MCF 10A (cell line): Measurements from ENCODE around the gene ADRA1B. TPM values are rescaled to one million over a fixed set of nuclear protein-coding genes. Genes with fewer than 3 reads are reported as not detected.
A peak's percentile ranks its signal among the peaks of the same experiment; 100 is the strongest.
"Not testable (repeated sequence)": the region's sequence is repeated elsewhere in the genome, so short reads cannot be mapped to it uniquely, and the experiment has no call there.

ENCODE experiments used
- BruUV-seq: library from RNA; stranded (reverse); fragments of 400-500 nt; replicated peaks from 2 replicates; lab custom pipeline; 2021; lab: Mats Ljungman, UMichigan
- CTCF ChIA-PET: fragments of 300-600 bp; sonication (Branson Sonifier 250); formaldehyde crosslinking; extraction: SDS; loops from one replicate; lab custom pipeline; 2021; ENCODE audit warnings: antibody characterized with exemption, inconsistent platforms; lab: Yijun Ruan, JAX
- POLR2A ChIA-PET: fragments of 300-600, 350-650 bp; sonication (Branson Sonifier 250); formaldehyde crosslinking; extraction: SDS; loops from one replicate; lab custom pipeline; 2020; ENCODE audit warnings: antibody characterized with exemption, inconsistent platforms; lab: Yijun Ruan, JAX
- DNase-seq: peaks from one replicate; pipeline ENCODE4 v3.0.0-alpha.2; 2018; ENCODE audit not compliant: unreplicated experiment
- H3K27ac Mint-ChIP-seq: one replicate; pipeline ENCODE4 v1.8.0; 2022; ENCODE audit warnings: mild to moderate bottlenecking, low read depth, mixed read lengths; ENCODE audit not compliant: unreplicated experiment
- H3K27me3 Mint-ChIP-seq: one replicate; pipeline ENCODE4 v1.8.0; 2022; ENCODE audit warnings: mixed read lengths; ENCODE audit not compliant: insufficient read depth, unreplicated experiment
- H3K36me3 Mint-ChIP-seq: one replicate; pipeline ENCODE4 v1.8.0; 2022; ENCODE audit warnings: mild to moderate bottlenecking, moderate library complexity, mixed read lengths; ENCODE audit not compliant: insufficient read depth, unreplicated experiment
- H3K4me1 Mint-ChIP-seq: one replicate; pipeline ENCODE4 v1.8.0; 2022; ENCODE audit warnings: mixed read lengths; ENCODE audit not compliant: insufficient read depth, unreplicated experiment
- H3K4me3 Mint-ChIP-seq: one replicate; pipeline ENCODE4 v1.8.0; 2022; ENCODE audit warnings: mild to moderate bottlenecking, moderate library complexity, mixed read lengths; ENCODE audit not compliant: unreplicated experiment
- H3K9me3 Mint-ChIP-seq: one replicate; pipeline ENCODE4 v1.8.0; 2022; ENCODE audit warnings: mixed read lengths; ENCODE audit not compliant: unreplicated experiment
- CTCF ChIP-seq: fragments of 200-600 bp; IDR thresholded peaks from one replicate; pipeline ENCODE4 v1.8.0; 2022; ENCODE audit warnings: antibody characterized with exemption, mild to moderate bottlenecking; ENCODE audit not compliant: unreplicated experiment
- intact Hi-C: fragments of 100-400 bp; cut with micrococcal nuclease; formaldehyde crosslinking; loops from 2 replicates; pipeline ENCODE4 v1.14.1; 2022
- total RNA-seq: library from RNA; stranded (reverse); gene quantifications from 2 replicates; pipeline ENCODE4 v1.2.3, GENCODE V29; 2022

The ADRA1B gene
- total RNA-seq, 1 experiment from 2014 or later, result 0.14 TPM

- ChIA-PET CTCF (interaction anchor here (0.6 to 3.9 kb wide), 13 partner anchors 9 to 972 kb away, joined by 3 to 41 read pairs (median 3); no protein-coding TSS in a partner anchor), POLR2A (interaction anchor here (0.6 to 2.9 kb wide), 52 partner anchors 9 to 830 kb away, joined by 3 to 23 read pairs (median 3); partner anchors contain the start of genes FAM200C, PTTG1, PWWP2A and SLU7)
- TSS peak; percentile 70 for BruUV-seq
- peak within 1 kb of the TSS; percentile 92 for H3K4me3 Mint-ChIP-seq
- peaks cover 25% of the 10 kb centered on the region for H3K36me3 Mint-ChIP-seq
- H3K4me1 Mint-ChIP-seq, result peaks cover 19% of the 10 kb centered on the region
- intact Hi-C loops, result no loop called here
- TF ChIP-seq CTCF, result no peak
- H3K27ac Mint-ChIP-seq, result peak within 1 kb of the TSS; percentile 98
- peak; percentile 100 for DNase-seq
- H3K27me3 Mint-ChIP-seq, result no peaks in the 10 kb centered on the region
- no peaks in the 10 kb centered on the region for H3K9me3 Mint-ChIP-seq
These were observed 92.8 kb downstream of the ADRA1B start, which contains the start of gene TTC1 for GRCh38 chr5:160008877-160009590. Gene TTC1, plus strand, starts transcription at chr5:160009139. Its CDS starts 1,390 bp downstream, at chr5:160010529.

- Mint-ChIP-seq H3K27ac (peak overlapping the region; percentile 98), H3K27me3 (no peaks in the 10 kb centered on the region), H3K36me3 (peaks cover 28% of the 10 kb centered on the region), H3K4me1 (peaks cover 19% of the 10 kb centered on the region), H3K4me3 (peak overlapping the region; percentile 92), H3K9me3 (no peaks in the 10 kb centered on the region)
- CTCF ChIA-PET, result interaction anchor here (0.6 to 3.9 kb wide), 11 partner anchors 9 to 972 kb away, joined by 3 to 41 read pairs (median 3); no protein-coding TSS in a partner anchor
- POLR2A ChIA-PET, result interaction anchor here (0.6 to 2.9 kb wide), 47 partner anchors 8 to 831 kb away, joined by 3 to 23 read pairs (median 3); partner anchors contain the start of genes FAM200C, PTTG1, PWWP2A and SLU7
- BruUV-seq, result no TSS peak
- no peak for TF ChIP-seq CTCF
- intact Hi-C loops, result no loop called here
- no peak for DNase-seq
These were observed 93.3 kb downstream of the ADRA1B start for GRCh38 chr5:160009591-160009989.

- CTCF ChIA-PET, result interaction anchor here (0.5 to 3.9 kb wide), 6 partner anchors 10 to 496 kb away, joined by 3 to 41 read pairs (median 3); no protein-coding TSS in a partner anchor
- H3K36me3 Mint-ChIP-seq, result peaks cover 36% of the 10 kb centered on the region
- peak overlapping the region; percentile 92 for H3K4me3 Mint-ChIP-seq
- H3K4me1 Mint-ChIP-seq, result peaks cover 19% of the 10 kb centered on the region
- DNase-seq, result peak; percentile 35
- POLR2A ChIA-PET, result interaction anchor here (1.6 kb wide), 1 partner anchor 10 kb away, joined by 13 read pairs; no protein-coding TSS in a partner anchor
- no peaks in the 10 kb centered on the region for H3K9me3 Mint-ChIP-seq
- H3K27me3 Mint-ChIP-seq, result no peaks in the 10 kb centered on the region
- peak overlapping the region; percentile 98 for H3K27ac Mint-ChIP-seq
- intact Hi-C loops, result no loop called here
- no peak for TF ChIP-seq CTCF
- no TSS peak for BruUV-seq
These were observed 95.2 kb downstream of the ADRA1B start for GRCh38 chr5:160011471-160011870.

GRCh38 chr5:160014197-160014596, 97.9 kb downstream of the ADRA1B start:
- POLR2A ChIA-PET, DNase-seq, H3K4me3 Mint-ChIP-seq, H3K9me3 Mint-ChIP-seq, BruUV-seq, H3K27ac Mint-ChIP-seq, intact Hi-C loops, H3K27me3 Mint-ChIP-seq: not testable (repeated sequence)
- Mint-ChIP-seq H3K4me1 (peaks cover 19% of the 10 kb centered on the region), H3K36me3 (peaks cover 46% of the 10 kb centered on the region)
- CTCF ChIA-PET, result interaction anchor here (1.7 kb wide), 1 partner anchor 8 kb away, joined by 13 read pairs; no protein-coding TSS in a partner anchor
